Right renal pelvis (tissue), 4 donors: ENCODE measurements around the gene SGPP1. TPM values are rescaled to one million over a fixed set of nuclear protein-coding genes. Genes with fewer than 3 reads are reported as not detected.
"Not testable (repeated sequence)": the region's sequence is repeated elsewhere in the genome, so short reads cannot be mapped to it uniquely, and the experiment has no call there.

Source experiments
- DNase-seq, 4 donors: peaks; one replicate each; pipeline ENCODE4 v3.0.0-alpha.2; 2013; ENCODE audit warnings: low read depth in 4 of 4, low spot score in 3 of 4, missing footprints in 1 of 4
- polyA plus RNA-seq, 4 donors: library from polyadenylated mRNA; unstranded; fragments of 120-200 nt; gene quantifications; one replicate each; pipeline ENCODE4 v1.2.1, GENCODE V29; 2013; ENCODE audit not compliant: insufficient read length in 4 of 4

The SGPP1 gene
- polyA plus RNA-seq, 4 donors: 35.5 to 42.0 (median 37.5) TPM

DNA sequence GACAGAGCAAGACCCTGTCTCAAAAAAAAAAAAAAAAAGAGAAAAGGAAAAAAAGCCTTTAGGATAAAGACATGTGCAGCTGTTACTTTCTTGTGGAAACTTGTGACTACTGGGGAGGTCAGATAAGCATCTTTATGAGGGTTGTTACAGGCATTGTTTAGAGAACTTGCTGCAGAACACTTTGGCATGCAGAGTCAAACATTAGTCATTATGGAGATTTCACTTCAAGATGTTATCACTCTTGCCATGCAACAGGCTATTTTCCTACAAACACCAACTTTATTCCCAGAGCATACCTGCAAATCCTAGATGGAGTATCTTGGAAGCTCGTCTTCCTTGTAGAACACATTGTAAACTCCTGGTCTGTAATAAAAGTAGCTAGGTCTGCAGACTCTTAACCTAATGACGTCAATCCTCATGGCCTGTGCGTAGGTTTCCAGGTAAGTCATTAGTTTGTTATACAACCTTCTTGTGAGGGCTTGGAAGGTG lies 49.9 kb downstream of the SGPP1 start:
- no peak for DNase-seq

DNA sequence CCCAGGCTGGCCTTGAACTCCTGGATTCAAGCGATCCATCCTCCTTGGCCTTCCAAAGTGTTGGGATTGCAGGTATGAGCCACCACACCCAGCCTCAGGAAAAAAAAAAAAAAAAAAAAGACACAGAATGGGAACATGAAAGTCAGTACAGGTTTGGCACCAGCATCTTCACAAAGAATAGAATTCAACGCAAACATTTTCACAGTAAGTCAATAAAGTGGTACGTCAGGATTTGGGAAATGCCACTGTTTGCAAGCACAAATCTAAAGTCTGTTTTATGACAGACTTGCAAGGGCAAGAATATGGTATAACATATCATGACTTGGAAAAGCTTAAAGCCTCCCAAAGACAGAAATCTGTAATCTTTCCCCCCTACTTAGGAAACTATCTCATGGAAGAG lies 51.2 kb downstream of the SGPP1 start:
- DNase-seq: no peak

DNA sequence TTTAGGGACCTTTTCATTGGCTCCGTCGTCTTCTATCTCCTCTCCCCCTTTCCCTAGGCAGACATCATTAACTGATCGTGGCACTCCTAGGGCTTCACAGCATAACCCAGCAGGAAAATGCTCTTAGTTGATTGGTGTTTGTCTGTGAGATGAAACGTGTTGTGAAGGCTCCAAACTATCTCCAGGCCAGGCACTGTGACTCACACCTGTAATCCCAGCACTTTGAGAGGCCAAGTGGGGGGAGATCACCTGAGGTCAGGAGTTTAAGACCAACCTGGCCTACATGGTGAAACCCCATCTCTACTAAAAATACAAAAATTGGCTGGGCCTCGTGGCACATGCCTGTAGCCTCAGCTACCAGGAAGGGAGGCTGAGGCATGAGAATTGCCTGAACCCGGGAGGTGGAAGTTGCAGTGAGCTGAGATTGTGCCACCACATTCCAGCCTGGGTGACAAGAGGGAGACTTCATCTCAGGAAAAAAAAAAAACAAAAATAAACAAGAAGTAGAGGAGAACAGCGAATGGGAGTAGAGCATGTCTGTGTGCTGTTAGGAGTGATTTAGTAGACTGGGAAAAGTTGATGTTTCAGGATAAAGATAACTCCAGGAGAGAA lies 53.9 kb downstream of the SGPP1 start:
- DNase-seq: no peak

DNA sequence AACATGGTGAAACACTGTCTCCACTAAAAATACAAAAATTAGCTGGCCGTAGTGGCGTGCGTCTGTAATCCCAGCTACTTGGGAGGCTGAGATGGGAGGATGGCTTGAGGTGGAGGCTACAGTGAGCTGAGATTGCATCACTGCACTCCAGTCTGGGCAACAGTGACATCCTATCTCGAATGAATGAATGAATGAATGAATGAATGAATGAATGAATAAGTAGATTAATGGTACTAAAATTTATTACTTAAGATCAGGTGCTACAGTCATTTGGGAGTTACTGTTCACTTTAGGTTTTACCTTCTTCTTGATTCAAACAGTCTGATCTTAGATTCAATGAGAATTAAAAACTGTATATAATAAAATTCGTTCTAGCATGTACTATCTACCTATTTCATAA lies 54.6 kb downstream of the SGPP1 start:
- no peak for DNase-seq

DNA sequence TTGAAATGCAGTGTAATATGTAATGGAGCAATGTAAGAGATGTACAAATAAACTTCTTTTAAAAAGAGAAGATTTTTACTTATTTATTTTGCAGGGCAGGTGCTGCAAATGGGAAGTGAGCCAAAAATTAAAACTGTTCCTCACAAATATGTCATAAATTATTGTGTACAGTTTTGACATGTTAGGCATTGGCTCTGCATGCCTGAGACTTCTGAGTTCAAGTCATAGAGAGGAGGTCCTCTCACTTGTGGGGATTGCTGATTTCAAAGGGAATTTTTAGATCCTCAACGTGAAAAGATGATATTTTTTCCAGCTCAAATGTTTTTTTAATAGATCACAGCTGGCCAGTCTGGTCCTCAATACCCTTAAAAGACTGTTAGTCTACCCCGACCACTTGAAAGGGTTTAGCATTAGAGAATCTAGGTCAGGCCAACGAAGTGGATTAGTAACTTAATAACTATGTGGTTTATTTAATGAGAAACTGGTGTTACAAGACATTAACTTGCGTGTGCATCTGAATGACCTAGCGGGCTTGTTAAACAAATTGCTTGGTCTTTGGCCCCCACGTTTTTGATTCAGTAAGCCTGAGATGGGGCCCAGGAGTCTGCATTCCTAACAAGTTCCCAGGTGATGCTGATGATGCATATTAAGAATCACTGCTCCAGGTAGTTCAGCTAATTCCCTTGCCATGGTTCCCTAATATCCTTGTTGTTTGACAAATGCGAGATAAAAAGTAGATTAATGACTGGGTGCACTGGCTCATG lies 55.3 kb downstream of the SGPP1 start:
- DNase-seq: peak in 2 of 4 donors; percentile 43 to 57

DNA sequence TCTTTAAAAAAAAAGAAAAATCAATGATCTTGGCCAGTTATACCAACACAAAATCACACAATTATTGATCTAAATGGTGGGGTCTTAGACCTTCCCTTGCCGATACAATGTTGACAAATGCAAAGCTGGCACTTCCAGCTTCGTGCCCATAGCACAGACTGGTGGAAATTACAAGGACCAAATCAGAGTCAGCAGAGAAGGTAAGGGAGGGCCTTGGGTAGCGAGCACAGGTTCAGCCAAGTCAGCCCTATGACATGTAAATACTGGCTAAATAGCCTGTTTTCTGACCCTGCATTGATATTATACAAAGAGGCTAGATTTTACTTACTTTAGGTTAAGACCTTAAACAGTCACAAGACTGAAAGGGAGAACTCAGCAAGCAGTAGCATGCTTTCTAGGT lies 55.9 kb downstream of the SGPP1 start:
- DNase-seq: no peak

DNA sequence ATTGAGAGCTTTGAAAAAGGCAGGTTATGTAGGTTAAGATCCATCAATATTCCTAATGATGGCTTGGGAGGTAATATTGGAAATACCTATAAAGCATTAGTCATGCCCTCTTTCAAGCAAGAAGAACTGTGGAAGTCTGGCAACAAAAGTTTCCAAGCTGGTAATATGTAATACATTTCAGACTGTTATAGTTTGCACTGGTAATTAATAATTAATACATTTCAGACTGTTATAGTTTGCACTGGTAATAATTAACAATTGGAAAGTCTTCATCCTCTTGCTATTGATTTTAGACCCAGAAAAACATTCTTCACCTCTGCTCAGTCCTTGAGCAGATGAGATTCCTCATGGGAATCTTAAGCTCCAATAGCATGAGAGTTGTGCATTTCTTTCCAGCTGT lies 57.2 kb downstream of the SGPP1 start:
- no peak for DNase-seq

DNA sequence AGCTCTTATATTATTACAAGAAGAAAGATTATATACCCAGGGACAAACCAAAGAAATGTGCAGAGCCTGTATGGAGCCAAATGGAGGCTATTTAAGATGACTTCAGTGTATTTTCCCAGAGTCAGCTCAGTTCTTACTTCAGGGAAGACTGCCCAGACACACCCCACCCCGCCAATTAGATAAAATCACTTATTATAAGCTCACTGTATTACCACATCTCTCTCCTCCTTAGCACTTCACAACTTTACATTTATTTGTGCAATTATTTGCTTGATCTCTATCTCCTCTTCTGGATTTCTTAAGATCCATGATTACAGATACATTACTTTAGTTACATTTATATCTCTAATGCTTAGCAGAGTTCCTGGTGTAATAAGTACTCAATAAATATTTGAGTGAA lies 61.5 kb downstream of the SGPP1 start:
- no peak for DNase-seq

DNA sequence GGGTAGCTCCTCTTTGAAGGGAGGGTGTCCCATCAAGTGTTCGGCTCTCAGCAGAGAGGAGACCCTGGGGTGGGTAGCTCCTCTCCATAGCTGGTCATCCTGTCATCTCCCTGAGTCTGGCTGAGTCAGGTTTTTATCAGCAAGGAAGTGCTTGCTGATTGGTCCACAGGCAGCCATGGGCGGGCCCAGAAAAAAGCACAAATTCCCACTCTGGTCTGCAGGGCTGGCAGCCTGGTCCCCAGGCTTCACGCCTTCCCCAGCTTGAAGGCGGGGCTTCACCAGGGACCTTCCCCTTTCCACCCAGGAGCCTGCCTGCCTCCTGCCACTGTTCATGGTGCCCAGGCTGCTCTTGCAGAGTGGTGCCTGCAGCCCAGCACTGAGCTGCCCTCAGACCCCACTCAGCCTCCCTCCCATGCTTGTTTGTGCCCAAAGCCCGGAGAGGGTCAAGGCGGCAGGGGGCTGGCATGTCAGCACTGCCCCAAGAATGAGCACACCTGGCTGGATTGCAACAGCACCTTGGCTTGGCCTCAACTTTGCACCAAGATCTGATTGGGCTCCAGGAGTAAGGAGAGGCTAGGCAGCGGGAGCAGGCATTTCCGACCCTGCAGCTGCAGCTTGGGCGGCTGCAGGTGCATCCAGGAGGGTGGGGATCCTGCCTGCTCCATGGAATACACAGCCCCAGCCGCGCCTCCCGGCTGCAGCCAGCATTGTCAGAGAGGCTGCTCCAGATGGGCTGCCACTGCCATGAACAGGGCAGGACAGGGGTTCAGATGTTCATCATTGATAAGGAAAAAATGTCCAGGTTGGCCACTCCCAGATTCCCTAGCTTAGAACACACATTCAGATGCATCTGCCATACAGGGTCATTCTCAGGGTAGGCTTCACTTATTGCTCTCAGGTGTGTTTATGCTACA lies 64.2 kb downstream of the SGPP1 start:
- DNase-seq: no peak

DNA sequence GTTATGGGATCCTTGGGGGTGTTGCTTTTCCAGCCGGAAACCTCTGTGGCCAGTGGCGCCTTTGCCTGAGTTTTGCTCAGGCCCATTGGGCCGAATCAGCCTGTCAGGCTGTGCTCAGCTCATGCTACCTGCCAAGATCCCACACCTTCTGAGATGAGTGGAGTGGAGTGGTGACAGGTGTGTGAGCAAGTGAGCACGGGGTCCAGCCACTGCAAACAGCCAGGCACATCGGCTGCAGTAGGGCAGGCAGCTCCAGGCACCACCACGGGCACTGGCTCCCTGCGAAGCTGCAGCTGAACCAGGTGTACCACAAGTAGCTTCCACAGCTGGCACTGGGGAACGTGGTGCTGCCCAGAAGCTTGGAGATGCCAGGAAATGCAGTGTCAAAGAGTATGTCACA lies 65.1 kb downstream of the SGPP1 start:
- no peak for DNase-seq

DNA sequence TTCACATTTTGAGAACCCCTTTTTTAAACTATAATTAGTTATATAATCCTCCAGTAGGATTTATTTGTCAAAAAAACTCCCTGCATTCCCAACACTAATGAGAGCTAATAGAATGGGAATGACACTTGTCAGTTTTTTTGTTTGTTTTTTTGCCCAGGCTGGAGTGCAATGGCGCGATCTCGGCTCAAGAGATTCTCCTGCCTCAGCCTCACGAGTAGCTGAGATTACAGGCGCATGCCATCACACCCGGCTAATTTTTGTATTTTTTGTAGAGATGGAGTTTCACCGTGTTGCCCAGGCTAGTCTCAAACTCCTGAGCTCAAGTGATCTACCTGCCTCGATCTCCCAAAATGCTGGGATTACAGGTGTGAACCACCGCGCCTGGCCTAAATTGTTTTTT lies 66.0 kb downstream of the SGPP1 start:
- DNase-seq: not testable (repeated sequence)

DNA sequence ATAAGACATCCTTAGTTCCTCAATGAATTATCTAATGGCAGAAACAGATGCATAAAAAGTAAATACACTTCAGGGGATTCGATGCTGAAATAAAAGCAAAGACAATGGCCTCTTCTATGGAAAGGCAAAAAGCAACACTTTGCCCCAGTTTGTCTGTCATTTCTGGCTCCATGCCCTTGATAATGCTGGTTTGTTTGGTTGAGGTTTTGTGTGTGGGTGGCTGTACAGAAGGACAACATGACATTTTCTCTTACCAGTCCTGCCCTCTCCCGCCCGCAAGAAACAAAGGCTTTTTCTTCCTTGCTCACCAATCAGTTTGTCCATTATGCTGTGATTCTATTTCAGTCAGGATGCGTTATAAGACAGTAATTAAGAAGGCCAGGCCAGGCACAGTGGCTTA lies 68.1 kb downstream of the SGPP1 start:
- no peak for DNase-seq

DNA sequence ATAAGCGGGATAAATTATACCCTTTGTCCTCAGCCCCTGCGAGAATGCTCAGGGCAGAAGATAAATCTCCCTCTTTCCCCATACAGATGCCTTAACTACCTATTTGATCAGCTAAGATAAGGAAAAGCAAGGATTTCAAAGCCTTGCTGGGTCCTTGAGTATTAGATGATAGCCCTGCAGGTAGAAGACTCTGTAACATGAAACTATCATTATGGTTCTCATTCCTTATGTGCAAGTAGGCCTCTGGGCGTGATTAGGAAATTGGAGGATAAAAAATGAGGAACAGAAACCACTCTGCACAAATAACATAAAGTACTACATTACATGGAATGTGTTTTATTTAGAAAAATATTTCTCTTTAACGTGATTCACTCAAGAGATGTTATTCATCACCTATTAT lies 71.7 kb downstream of the SGPP1 start:
- no peak for DNase-seq

DNA sequence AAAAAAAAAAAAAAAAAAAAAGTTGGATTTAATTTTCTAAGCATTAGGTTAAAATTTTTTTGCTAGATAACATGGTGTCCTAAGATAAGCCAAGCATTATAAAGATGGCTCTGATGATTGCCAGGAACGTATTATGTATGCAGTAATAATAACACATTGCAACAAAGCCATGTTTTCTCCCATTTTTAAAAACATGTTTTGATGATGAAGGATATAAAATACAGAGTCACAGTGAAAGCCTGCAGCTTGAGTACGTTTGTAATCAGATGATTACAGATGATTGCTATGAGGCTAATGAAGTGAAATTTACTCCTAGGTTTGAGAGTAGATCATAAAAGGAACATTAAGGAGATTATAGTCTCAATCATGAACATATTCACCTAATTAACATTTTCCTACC lies 72.9 kb downstream of the SGPP1 start:
- DNase-seq: no peak

DNA sequence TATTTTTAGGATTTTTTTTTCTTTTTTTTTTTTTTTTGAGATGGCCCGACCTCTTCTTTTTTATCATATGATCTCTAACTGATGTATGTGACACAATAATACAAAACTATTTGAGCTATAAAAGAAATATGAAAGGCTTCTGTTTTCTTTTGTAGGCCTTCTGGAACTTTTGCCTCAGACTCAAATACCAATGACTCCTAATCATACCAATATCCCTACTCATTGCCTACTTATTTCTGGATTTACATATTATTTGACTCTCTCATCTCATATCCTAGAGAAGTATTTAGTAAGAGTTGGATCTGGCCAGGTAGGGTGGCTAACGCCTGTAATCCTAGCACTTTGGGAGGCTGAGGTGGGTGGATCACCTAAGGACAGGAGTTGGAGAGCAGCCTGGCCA lies 73.5 kb downstream of the SGPP1 start:
- DNase-seq: no peak

DNA sequence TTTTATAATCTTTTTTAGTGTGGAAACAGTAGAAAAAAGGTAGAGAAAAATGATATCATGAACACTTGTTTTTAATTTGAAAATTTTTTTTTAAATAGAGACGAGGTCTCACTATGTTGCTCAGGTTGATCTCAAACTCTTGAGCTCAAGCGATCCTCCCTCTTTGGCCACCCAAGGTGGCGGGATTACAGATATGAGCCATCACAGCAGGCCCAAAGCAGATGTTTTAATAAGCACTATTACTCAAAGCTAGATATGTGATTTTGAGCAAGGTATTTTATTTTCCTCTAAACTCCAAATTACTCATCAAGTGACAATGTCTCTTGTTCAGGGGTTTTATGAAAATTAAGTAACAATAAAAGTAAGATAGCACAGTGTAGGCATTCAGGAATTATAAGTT lies 75.5 kb downstream of the SGPP1 start:
- DNase-seq: no peak

DNA sequence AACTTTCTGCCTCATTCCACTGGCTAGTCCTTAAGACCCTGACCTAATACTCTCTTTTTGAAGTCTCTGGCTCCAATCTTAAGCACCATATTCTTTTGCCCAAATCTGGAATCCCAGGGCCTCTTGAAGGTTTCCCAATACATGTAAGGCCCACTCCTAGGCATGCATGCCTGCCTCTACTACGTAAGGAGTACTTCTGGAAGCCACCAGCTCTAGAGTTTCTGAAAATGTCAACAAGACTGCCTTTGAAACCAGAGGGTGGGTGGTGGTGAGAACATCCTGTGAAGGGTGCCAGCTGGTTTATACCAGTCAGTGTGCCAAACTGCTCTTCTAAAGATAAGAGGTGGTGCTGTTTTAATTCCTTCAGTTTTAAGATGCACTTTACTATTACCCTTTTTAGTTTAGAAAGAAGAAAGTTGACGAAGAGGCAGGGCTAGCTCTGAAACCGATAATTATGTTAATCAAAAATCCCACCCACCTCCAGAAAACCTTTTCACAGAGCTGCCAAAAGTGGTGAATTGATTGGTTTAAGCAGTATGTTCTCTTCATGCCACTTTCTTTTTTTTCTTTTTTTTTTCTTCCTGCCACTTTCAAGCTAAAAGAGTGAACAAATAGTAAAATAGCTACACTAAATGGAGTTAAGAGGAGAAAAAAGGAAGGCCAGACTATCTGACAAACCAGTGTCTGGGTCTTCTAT lies 77.5 kb downstream of the SGPP1 start:
- DNase-seq: no peak

DNA sequence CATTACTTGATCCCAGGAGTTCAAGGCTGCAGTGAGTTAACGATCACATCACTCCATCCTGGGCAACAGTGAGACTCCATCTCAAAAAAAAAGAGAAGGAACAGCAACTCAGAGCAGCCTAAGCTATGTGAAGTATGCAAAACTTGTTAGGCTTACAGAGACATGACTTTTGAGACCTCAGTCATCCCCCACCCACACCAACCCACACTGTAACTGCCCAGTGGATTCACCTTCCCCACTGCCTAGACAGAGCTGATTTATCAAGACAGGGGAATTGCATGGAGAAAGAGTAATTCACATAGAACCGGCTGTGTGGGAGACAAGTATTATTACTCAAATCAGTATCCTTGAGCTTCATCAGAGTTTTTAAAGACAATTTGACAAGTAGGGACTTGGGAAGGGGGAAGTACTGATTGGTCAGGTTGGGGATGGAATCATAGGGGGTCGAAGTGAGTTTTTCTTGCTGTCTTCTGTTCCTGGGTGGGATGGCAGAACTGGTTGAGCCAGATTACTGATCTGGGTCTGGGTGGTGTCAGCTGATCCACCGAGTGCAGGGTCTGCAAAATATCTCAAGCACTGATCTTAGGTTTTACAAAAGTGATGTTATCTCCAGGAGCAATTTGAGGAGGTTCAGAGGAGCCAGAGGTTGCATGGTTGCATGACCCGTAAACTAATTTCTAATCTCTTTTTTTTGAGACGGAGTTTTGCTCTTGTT lies 80.0 kb downstream of the SGPP1 start:
- no peak for DNase-seq

DNA sequence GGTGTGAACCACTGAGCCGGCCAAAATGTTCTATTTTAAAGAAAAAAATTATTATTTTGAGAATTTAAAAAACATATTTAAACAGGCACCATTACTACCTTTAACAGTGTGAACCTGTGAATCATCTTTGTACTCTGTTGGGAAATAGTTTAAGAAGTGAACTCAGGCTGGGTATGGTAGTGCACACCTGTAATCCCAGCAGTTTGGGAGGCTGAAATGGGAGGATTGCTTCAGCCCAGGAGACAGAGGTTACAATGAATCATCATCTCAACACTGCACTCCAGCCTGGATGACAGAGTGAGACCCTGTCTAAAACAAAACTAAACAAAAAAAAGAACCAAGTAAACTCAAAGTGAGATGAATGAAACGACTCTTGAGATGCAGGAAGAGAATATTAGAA lies 83.1 kb downstream of the SGPP1 start:
- DNase-seq: no peak
